OCI-LY7 (cell line): ENCODE measurements around the gene TMEM270. TPM values are rescaled to one million over a fixed set of nuclear protein-coding genes. Genes with fewer than 3 reads are reported as not detected.

Source experiments
- BruUV-seq: library from RNA; stranded (reverse); fragments of 400-500 nt; replicated peaks from 2 replicates; lab custom pipeline; 2021; lab: Mats Ljungman, UMichigan
- CTCF ChIA-PET: fragments of 300-600 bp; sonication (Branson Sonifier 250); formaldehyde crosslinking; loops from one replicate; lab custom pipeline; 2022; ENCODE audit warnings: antibody characterized with exemption; ENCODE audit not compliant: unreplicated experiment; lab: Charles Lee
- POLR2A ChIA-PET: fragments of 300-600 bp; sonication (Branson Sonifier 250); formaldehyde crosslinking; loops from one replicate; lab custom pipeline; 2022; ENCODE audit warnings: antibody characterized with exemption; lab: Charles Lee
- DNase-seq: peaks from one replicate; pipeline ENCODE4 v3.0.0-alpha.2; 2015; ENCODE audit warnings: low spot score
- H2AFZ ChIP-seq: fragments of 200-600 bp; sonication (generic), shearing (Covaris generic); 2 replicates; pipeline ENCODE4 v1.6.1; 2014; ENCODE audit warnings: mild to moderate bottlenecking, antibody characterized with exemption, low read length, moderate library complexity
- H3K27ac ChIP-seq: fragments of 200-600 bp; sonication (generic); 2 replicates; pipeline ENCODE4 v1.5.1; 2014; ENCODE audit warnings: mixed run types, low read depth, mild to moderate bottlenecking, moderate library complexity, low read length, inconsistent platforms; ENCODE audit not compliant: poor library complexity, severe bottlenecking
- H3K36me3 ChIP-seq: fragments of 200-600 bp; sonication (generic); 2 replicates; pipeline ENCODE4 v1.6.1; 2014; ENCODE audit warnings: mild to moderate bottlenecking, antibody characterized with exemption, low read length, moderate library complexity, mixed read lengths; ENCODE audit not compliant: insufficient read depth
- H3K4me1 ChIP-seq: fragments of 200-600 bp; sonication (generic); 2 replicates; pipeline ENCODE4 v1.5.1; 2014; ENCODE audit warnings: mild to moderate bottlenecking, low read length; ENCODE audit not compliant: insufficient read depth, poor library complexity, severe bottlenecking
- H3K4me2 ChIP-seq: fragments of 200-600 bp; sonication (generic); 2 replicates; pipeline ENCODE4 v1.6.1; 2014; ENCODE audit warnings: mild to moderate bottlenecking, low read length
- H3K4me3 ChIP-seq: fragments of 200-600 bp; sonication (generic); 2 replicates; pipeline ENCODE4 v1.5.1; 2014; ENCODE audit warnings: mild to moderate bottlenecking, low read depth, low read length; ENCODE audit not compliant: poor library complexity, severe bottlenecking
- H3K79me2 ChIP-seq: fragments of 200-600 bp; sonication (generic); 2 replicates; pipeline ENCODE4 v1.6.1; 2016; ENCODE audit warnings: low read depth, mild to moderate bottlenecking, low read length, moderate library complexity, mixed read lengths; ENCODE audit not compliant: insufficient read depth
- H3K9me2 ChIP-seq: fragments of 200-600 bp; sonication (generic); 2 replicates; pipeline ENCODE4 v1.6.1; 2016; ENCODE audit warnings: mild to moderate bottlenecking, low read length, mixed read lengths; ENCODE audit not compliant: insufficient read depth
- H3K9me3 ChIP-seq: fragments of 200-600 bp; sonication (generic); 2 replicates; pipeline ENCODE4 v1.6.1; 2014; ENCODE audit warnings: mild to moderate bottlenecking, mixed run types, low read length, mixed read lengths
- H4K20me1 ChIP-seq: fragments of 200-600 bp; sonication (generic); 2 replicates; pipeline ENCODE4 v1.6.1; 2014; ENCODE audit warnings: mild to moderate bottlenecking, antibody characterized with exemption, low read length, moderate library complexity, mixed read lengths; ENCODE audit not compliant: insufficient read depth
- EZH2phosphoT487 ChIP-seq: fragments of 200-600 bp; sonication (generic); IDR thresholded peaks from 2 replicates; pipeline ENCODE4 v1.6.1; 2018; ENCODE audit warnings: low read depth, borderline replicate concordance, mild to moderate bottlenecking, mixed run types, antibody characterized with exemption, low read length, moderate library complexity, mixed read lengths
- intact Hi-C: fragments of 100-400 bp; cut with micrococcal nuclease; formaldehyde crosslinking; loops from one replicate; pipeline ENCODE4 v1.10.0; 2022; ENCODE audit not compliant: unreplicated experiment
- total RNA-seq, 2 experiments: library from RNA; depleted of rRNA in 1 of 2; stranded (reverse); fragments of >200 nt in 1 of 2; shearing (Covaris generic) in 1 of 2; gene quantifications; 2 replicates each; pipeline ENCODE4 v1.2.3, GENCODE V29; 2014 to 2022
- TF ChIP-seq, protein P1 (sequence below): fragments of 200-600 bp; sonication (generic); conservative IDR thresholded peaks from 2 replicates; pipeline ENCODE4 v1.5.1; 2014; ENCODE audit warnings: mild to moderate bottlenecking, antibody characterized with exemption, low read length, moderate library complexity, mixed read lengths

TMEM270 gene
- total RNA-seq, 2 experiments from 2014 or later = not detected

- POLR2A ChIA-PET = no interaction called here
- Histone ChIP-seq H3K9me3 (no peaks in the 10 kb centered on the region), H3K4me3 (no peak overlapping the region), H4K20me1 (no peaks in the 10 kb centered on the region), H3K4me1 (no peaks in the 10 kb centered on the region), H3K27ac (no peak overlapping the region), H3K9me2 (no peaks in the 10 kb centered on the region), H2AFZ (no peak overlapping the region), H3K36me3 (no peaks in the 10 kb centered on the region), H3K4me2 (no peak overlapping the region), H3K79me2 (no peaks in the 10 kb centered on the region)
- intact Hi-C loops = no loop called here
- TF ChIP-seq, protein P1, sequence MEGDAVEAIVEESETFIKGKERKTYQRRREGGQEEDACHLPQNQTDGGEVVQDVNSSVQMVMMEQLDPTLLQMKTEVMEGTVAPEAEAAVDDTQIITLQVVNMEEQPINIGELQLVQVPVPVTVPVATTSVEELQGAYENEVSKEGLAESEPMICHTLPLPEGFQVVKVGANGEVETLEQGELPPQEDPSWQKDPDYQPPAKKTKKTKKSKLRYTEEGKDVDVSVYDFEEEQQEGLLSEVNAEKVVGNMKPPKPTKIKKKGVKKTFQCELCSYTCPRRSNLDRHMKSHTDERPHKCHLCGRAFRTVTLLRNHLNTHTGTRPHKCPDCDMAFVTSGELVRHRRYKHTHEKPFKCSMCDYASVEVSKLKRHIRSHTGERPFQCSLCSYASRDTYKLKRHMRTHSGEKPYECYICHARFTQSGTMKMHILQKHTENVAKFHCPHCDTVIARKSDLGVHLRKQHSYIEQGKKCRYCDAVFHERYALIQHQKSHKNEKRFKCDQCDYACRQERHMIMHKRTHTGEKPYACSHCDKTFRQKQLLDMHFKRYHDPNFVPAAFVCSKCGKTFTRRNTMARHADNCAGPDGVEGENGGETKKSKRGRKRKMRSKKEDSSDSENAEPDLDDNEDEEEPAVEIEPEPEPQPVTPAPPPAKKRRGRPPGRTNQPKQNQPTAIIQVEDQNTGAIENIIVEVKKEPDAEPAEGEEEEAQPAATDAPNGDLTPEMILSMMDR = no peak
- no peak for TF ChIP-seq EZH2phosphoT487
- CTCF ChIA-PET = no interaction called here
- DNase-seq = no peak
- no TSS peak for BruUV-seq
These were observed 4.2 kb downstream of the TMEM270 start for GRCh38 chr7:73864981-73865711.

- H3K36me3 ChIP-seq = no peaks in the 10 kb centered on the region
- no peak overlapping the region for H3K27ac ChIP-seq
- no peaks in the 10 kb centered on the region for H3K9me2 ChIP-seq
- H3K9me3 ChIP-seq = no peaks in the 10 kb centered on the region
- H4K20me1 ChIP-seq = no peaks in the 10 kb centered on the region
- no peak overlapping the region for H3K4me2 ChIP-seq
- H3K4me3 ChIP-seq = no peak overlapping the region
- H2AFZ ChIP-seq = no peak overlapping the region
- DNase-seq = peak; percentile 44
- no TSS peak for BruUV-seq
- no peak for TF ChIP-seq EZH2phosphoT487
- TF ChIP-seq, protein P1 = peak; percentile 75
- intact Hi-C loops = loop anchor here (1.0 kb wide), 1 partner anchor 161 kb away; no protein-coding TSS in a partner anchor
- ChIA-PET CTCF (no interaction called here), POLR2A (no interaction called here)
- no peaks in the 10 kb centered on the region for H3K79me2 ChIP-seq
- H3K4me1 ChIP-seq = no peaks in the 10 kb centered on the region
These were observed 4.9 kb downstream of the TMEM270 start for GRCh38 chr7:73865738-73866445.

- H3K4me3 ChIP-seq = no peak overlapping the region
- DNase-seq = no peak
- H3K79me2 ChIP-seq = no peaks in the 10 kb centered on the region
- H3K4me2 ChIP-seq = no peak overlapping the region
- no peaks in the 10 kb centered on the region for H3K4me1 ChIP-seq
- no peaks in the 10 kb centered on the region for H3K9me3 ChIP-seq
- H3K9me2 ChIP-seq = no peaks in the 10 kb centered on the region
- POLR2A ChIA-PET = no interaction called here
- no peaks in the 10 kb centered on the region for H4K20me1 ChIP-seq
- no peak for TF ChIP-seq EZH2phosphoT487
- TF ChIP-seq, protein P1 = peak; percentile 21; the same call in 1 of the 2 replicates
- CTCF ChIA-PET = no interaction called here
- no TSS peak for BruUV-seq
- intact Hi-C loops = loop anchor here (1.0 kb wide), 1 partner anchor 161 kb away; no protein-coding TSS in a partner anchor
- H3K36me3 ChIP-seq = no peaks in the 10 kb centered on the region
- H3K27ac ChIP-seq = no peak overlapping the region
- no peak overlapping the region for H2AFZ ChIP-seq
These were observed 5.4 kb downstream of the TMEM270 start for GRCh38 chr7:73866446-73866767.
